ENCODE data around the gene OR10K2. TPM values are rescaled to one million over a fixed set of nuclear protein-coding genes. Genes with fewer than 3 reads are reported as not detected.

OR10K2 gene
- total RNA-seq, 1 donor from 2014 or later, result not detected

GRCh38 chr1:158417586-158417985 lies 8.5 kb downstream of the OR10K2 start:
- ATAC-seq (no peak), DNase-seq (no peak)
- H3K27me3 ChIP-seq (ENCODE audit: low read depth), result no peaks in the 10 kb centered on the region
- intact Hi-C loops (cut with DNase I), result no loop called here
- H3K4me1 ChIP-seq, result no peaks in the 10 kb centered on the region
- no peak overlapping the region for H3K27ac ChIP-seq
- no peak for TF ChIP-seq CTCF (IDR thresholded peaks at IDR 0.05)
- no peaks in the 10 kb centered on the region for H3K36me3 ChIP-seq
- no peaks in the 10 kb centered on the region for H3K9me3 ChIP-seq
- H3K4me3 ChIP-seq, result no peak overlapping the region

GRCh38 chr1:158414651-158415345 lies 11.2 kb downstream of the OR10K2 start:
- intact Hi-C loops (cut with DNase I), result no loop called here
- no peak for ATAC-seq
- no peak for TF ChIP-seq CTCF (IDR thresholded peaks at IDR 0.05)

DNA sequence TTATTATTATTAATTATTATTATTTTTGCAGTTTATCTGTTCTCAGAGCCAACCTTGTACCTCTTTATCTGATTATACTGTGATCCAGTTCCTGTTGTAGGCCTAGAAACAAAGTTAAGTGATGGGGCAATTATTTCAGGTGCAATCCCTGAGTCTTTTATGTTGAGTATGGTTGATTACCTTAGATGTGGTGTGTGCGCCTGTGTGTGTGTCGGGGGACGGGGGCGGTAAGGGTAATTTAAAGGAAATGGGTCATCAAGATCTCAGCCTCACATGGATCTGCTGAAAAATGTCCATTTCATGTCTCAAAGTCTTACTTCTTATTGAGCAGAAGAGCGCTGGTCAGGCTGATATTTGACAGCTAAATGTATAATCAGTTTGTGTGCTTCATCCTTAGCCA lies 18.9 kb downstream of the OR10K2 start:
- no peaks in the 10 kb centered on the region for H3K27me3 ChIP-seq (ENCODE audit: low read depth)
- intact Hi-C loops (cut with DNase I), result no loop called here
- no peaks in the 10 kb centered on the region for H3K36me3 ChIP-seq
- H3K9me3 ChIP-seq, result no peaks in the 10 kb centered on the region
- H3K4me3 ChIP-seq, result no peak overlapping the region
- TF ChIP-seq CTCF (IDR thresholded peaks at IDR 0.05), result no peak
- no peak for ATAC-seq
- no peak overlapping the region for H3K27ac ChIP-seq
- DNase-seq, result no peak
- H3K4me1 ChIP-seq, result no peaks in the 10 kb centered on the region

More at GRCh38 chr1:158414651-158415345, 11.2 kb downstream of the OR10K2 start:
- Histone ChIP-seq H3K36me3 (no peaks in the 10 kb centered on the region), H3K27ac (no peak overlapping the region), H3K4me1 (no peaks in the 10 kb centered on the region), H3K27me3 (ENCODE audit: low read depth) (no peaks in the 10 kb centered on the region), H3K9me3 (no peaks in the 10 kb centered on the region), H3K4me3 (no peak overlapping the region)
- DNase-seq, result no peak

DNA sequence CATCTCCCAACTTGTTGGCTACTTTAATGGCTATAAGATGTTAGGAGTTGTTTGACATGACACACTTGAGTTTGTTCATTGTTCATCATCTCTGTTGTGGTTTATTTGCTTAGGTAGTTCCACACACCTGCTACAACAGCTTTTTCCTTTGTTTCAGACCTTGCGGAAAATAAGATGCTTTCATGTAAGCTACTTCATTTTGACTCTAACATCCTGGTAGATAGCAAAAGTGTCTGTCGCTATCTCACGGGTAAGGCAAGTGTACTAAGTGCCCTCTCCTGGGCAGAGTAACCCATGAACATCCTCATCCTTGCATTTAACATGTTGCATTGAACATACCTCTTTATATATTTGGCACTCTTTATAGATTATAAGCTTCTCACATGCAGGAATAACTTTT lies 25.2 kb downstream of the OR10K2 start:
- no peak for TF ChIP-seq CTCF (IDR thresholded peaks at IDR 0.05)
- Histone ChIP-seq H3K4me3 (no peak overlapping the region), H3K4me1 (no peaks in the 10 kb centered on the region), H3K27me3 (ENCODE audit: low read depth) (no peaks in the 10 kb centered on the region), H3K36me3 (no peaks in the 10 kb centered on the region), H3K27ac (no peak overlapping the region), H3K9me3 (no peaks in the 10 kb centered on the region)
- intact Hi-C loops (cut with DNase I), result no loop called here
- DNase-seq (no peak), ATAC-seq (no peak)

GRCh38 chr1:158398818-158399514 lies 27.1 kb downstream of the OR10K2 start, which contains the start of gene OR10T2:
TSS of gene OR10T2 (minus strand) at chr1:158399466. CDS start at chr1:158399466, 0 bp downstream.
- no peaks in the 10 kb centered on the region for H3K4me1 ChIP-seq
- H3K9me3 ChIP-seq, result no peaks in the 10 kb centered on the region
- no peak within 1 kb of the TSS for H3K4me3 ChIP-seq
- DNase-seq, result no peak
- no peak for ATAC-seq
- H3K27me3 ChIP-seq (ENCODE audit: low read depth), result no peaks in the 10 kb centered on the region
- no peak for TF ChIP-seq CTCF (IDR thresholded peaks at IDR 0.05)
- intact Hi-C loops (cut with DNase I), result no loop called here
- no peaks in the 10 kb centered on the region for H3K36me3 ChIP-seq
- H3K27ac ChIP-seq, result no peak within 1 kb of the TSS
